ENCODE data around the gene PSMD13. TPM values are rescaled to one million over a fixed set of nuclear protein-coding genes. Genes with fewer than 3 reads are reported as not detected.
A peak's percentile ranks its signal among the peaks of the same experiment; 100 is the strongest.

The PSMD13 gene
- total RNA-seq, 1 donor from 2014 or later, result 104 TPM

DNA sequence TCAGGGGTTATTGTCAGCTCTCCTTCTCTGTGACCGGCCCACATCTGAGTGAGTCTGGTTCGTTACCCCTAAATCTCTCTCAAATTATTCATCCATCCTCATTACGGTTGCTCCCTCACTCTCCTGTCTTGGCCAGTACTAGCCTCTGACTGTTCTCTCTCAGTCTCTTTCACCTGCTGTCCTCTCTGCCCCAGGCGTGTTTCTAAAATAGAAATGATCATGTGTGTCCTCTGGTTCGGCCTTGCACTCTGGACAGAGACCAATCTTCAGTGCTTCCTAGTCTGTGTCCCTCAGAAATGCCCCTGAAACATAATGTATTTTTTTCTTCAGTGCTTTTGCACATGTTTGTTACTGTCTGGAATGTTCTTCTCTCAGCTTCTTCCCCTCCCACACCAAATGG lies 4.9 kb downstream of the PSMD13 start:
- Histone ChIP-seq H3K9me3 (ENCODE audit: control insufficient read depth in 3 of 3, low read length in 3 of 3) (no peaks in the 10 kb centered on the region), H3K27me3 (ENCODE audit: control insufficient read depth in 3 of 3, insufficient read depth in 3 of 3, low read length in 3 of 3) (no peaks in the 10 kb centered on the region), H3K27ac (ENCODE audit: low read depth, low read length) (peak overlapping the region; percentile 68), H3K4me1 (ENCODE audit: control insufficient read depth in 3 of 3, insufficient read depth in 3 of 3, low read length in 3 of 3) (peaks cover 25 to 29% (median 28%) of the 10 kb centered on the region in 3 donors), H3K4me3 (ENCODE audit: low read length in 3 of 3) (peak overlapping the region in 1 of 3 donors; percentile 60), H3K36me3 (ENCODE audit: control insufficient read depth in 3 of 3, insufficient read depth in 3 of 3, low read length in 3 of 3) (peaks cover 36 to 53% (median 45%) of the 10 kb centered on the region in 3 donors), H3K9ac (ENCODE audit: low read depth in 1 of 3, low read length in 3 of 3) (peak overlapping the region; percentile 13 to 69 (median 42))

- Histone ChIP-seq H3K36me3 (ENCODE audit: control insufficient read depth in 3 of 3, insufficient read depth in 3 of 3, low read length in 3 of 3) (peaks cover 57 to 75% (median 70%) of the 10 kb centered on the region in 3 donors), H3K4me1 (ENCODE audit: control insufficient read depth in 3 of 3, insufficient read depth in 3 of 3, low read length in 3 of 3) (peaks cover 13% of the 10 kb centered on the region in 3 donors), H3K9ac (ENCODE audit: low read depth in 1 of 3, low read length in 3 of 3) (no peak overlapping the region), H3K4me3 (ENCODE audit: low read length in 3 of 3) (no peak overlapping the region), H3K27ac (ENCODE audit: low read depth, low read length) (no peak overlapping the region), H3K9me3 (ENCODE audit: control insufficient read depth in 3 of 3, low read length in 3 of 3) (no peaks in the 10 kb centered on the region), H3K27me3 (ENCODE audit: control insufficient read depth in 3 of 3, insufficient read depth in 3 of 3, low read length in 3 of 3) (no peaks in the 10 kb centered on the region)
Measured at GRCh38 chr11:244376-244775, 7.6 kb downstream of the PSMD13 start.

DNA sequence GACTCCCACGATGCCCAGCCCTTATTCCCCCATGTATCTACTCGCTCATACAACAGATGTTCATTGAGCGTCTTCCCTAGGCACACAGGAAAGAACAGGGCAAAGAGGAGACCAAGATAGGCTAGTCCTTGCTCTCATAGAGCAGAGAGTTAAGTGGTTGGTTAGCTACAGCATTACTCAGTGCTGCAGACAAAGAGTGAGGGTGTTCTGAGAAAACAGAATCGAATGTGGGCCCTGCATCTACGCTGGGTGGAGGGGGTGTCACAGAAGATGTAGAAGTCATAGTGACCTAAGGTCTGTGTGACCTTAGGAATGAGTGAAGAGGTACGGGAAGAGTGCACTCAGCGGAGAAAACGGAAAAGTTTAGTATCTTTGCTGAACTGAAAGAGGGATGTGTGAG lies 12.3 kb downstream of the PSMD13 start:
- Histone ChIP-seq H3K9me3 (ENCODE audit: control insufficient read depth in 3 of 3, low read length in 3 of 3) (no peaks in the 10 kb centered on the region), H3K9ac (ENCODE audit: low read depth in 1 of 3, low read length in 3 of 3) (no peak overlapping the region), H3K4me3 (ENCODE audit: low read length in 3 of 3) (no peak overlapping the region), H3K27ac (ENCODE audit: low read depth, low read length) (no peak overlapping the region), H3K27me3 (ENCODE audit: control insufficient read depth in 3 of 3, insufficient read depth in 3 of 3, low read length in 3 of 3) (no peaks in the 10 kb centered on the region), H3K4me1 (ENCODE audit: control insufficient read depth in 3 of 3, insufficient read depth in 3 of 3, low read length in 3 of 3) (no peaks in the 10 kb centered on the region), H3K36me3 (ENCODE audit: control insufficient read depth in 3 of 3, insufficient read depth in 3 of 3, low read length in 3 of 3) (peaks cover 71 to 89% (median 86%) of the 10 kb centered on the region in 3 donors)

DNA sequence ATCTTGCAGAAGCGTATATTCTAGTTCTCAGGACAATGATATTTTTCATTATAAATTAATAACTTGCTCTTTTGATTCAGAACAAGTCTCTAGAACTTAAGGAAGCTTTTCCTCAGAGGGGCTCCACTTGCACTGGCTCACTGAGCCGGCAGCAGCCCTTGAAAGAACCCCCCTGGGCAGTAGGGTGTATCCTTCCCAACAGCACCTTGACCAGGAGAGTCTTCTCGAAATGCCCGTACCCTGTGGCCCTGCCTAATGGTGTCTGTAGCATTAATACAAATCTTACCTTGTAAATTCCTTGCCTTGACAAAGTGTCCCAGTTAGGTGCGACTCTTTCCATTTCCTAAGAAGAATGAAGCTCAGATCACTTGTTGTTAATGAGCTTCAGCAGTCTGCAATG lies 13.5 kb downstream of the PSMD13 start:
- H3K9ac ChIP-seq (ENCODE audit: low read depth in 1 of 3, low read length in 3 of 3), result no peak overlapping the region
- H3K27me3 ChIP-seq (ENCODE audit: control insufficient read depth in 3 of 3, insufficient read depth in 3 of 3, low read length in 3 of 3), result no peaks in the 10 kb centered on the region
- no peaks in the 10 kb centered on the region for H3K9me3 ChIP-seq (ENCODE audit: control insufficient read depth in 3 of 3, low read length in 3 of 3)
- H3K27ac ChIP-seq (ENCODE audit: low read depth, low read length), result no peak overlapping the region
- no peaks in the 10 kb centered on the region for H3K4me1 ChIP-seq (ENCODE audit: control insufficient read depth in 3 of 3, insufficient read depth in 3 of 3, low read length in 3 of 3)
- no peak overlapping the region for H3K4me3 ChIP-seq (ENCODE audit: low read length in 3 of 3)
- H3K36me3 ChIP-seq (ENCODE audit: control insufficient read depth in 3 of 3, insufficient read depth in 3 of 3, low read length in 3 of 3), result peaks cover 64 to 81% (median 76%) of the 10 kb centered on the region in 3 donors

GRCh38 chr11:250740-251299 lies 14.0 kb downstream of the PSMD13 start:
- no peaks in the 10 kb centered on the region for H3K9me3 ChIP-seq (ENCODE audit: control insufficient read depth in 3 of 3, low read length in 3 of 3)
- H3K27me3 ChIP-seq (ENCODE audit: control insufficient read depth in 3 of 3, insufficient read depth in 3 of 3, low read length in 3 of 3), result no peaks in the 10 kb centered on the region
- no peak overlapping the region for H3K27ac ChIP-seq (ENCODE audit: low read depth, low read length)
- H3K4me1 ChIP-seq (ENCODE audit: control insufficient read depth in 3 of 3, insufficient read depth in 3 of 3, low read length in 3 of 3), result no peaks in the 10 kb centered on the region
- no peak overlapping the region for H3K4me3 ChIP-seq (ENCODE audit: low read length in 3 of 3)
- no peak overlapping the region for H3K9ac ChIP-seq (ENCODE audit: low read depth in 1 of 3, low read length in 3 of 3)
- peaks cover 60 to 75% (median 70%) of the 10 kb centered on the region in 3 donors for H3K36me3 ChIP-seq (ENCODE audit: control insufficient read depth in 3 of 3, insufficient read depth in 3 of 3, low read length in 3 of 3)

DNA sequence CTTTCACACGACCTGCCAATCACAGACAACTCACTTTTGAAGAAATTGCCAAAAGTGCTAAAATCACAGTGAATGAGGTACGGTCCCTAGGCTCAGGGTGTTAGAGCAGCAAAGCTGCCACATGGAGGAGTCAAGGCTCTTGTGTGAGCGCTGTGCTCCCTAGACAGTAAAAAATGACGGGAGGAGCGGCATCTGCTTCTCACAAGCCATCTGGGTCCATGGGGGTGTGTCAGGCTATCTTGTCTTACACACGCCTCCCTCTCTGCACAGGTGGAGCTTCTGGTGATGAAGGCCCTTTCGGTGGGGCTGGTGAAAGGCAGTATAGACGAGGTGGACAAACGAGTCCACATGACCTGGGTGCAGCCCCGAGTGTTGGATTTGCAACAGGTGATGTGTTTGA lies 14.8 kb downstream of the PSMD13 start:
- no peak overlapping the region for H3K9ac ChIP-seq (ENCODE audit: low read depth in 1 of 3, low read length in 3 of 3)
- no peak overlapping the region for H3K27ac ChIP-seq (ENCODE audit: low read depth, low read length)
- H3K4me3 ChIP-seq (ENCODE audit: low read length in 3 of 3), result no peak overlapping the region
- peaks cover 53 to 69% (median 63%) of the 10 kb centered on the region in 3 donors for H3K36me3 ChIP-seq (ENCODE audit: control insufficient read depth in 3 of 3, insufficient read depth in 3 of 3, low read length in 3 of 3)
- no peaks in the 10 kb centered on the region for H3K27me3 ChIP-seq (ENCODE audit: control insufficient read depth in 3 of 3, insufficient read depth in 3 of 3, low read length in 3 of 3)
- no peaks in the 10 kb centered on the region for H3K4me1 ChIP-seq (ENCODE audit: control insufficient read depth in 3 of 3, insufficient read depth in 3 of 3, low read length in 3 of 3)
- H3K9me3 ChIP-seq (ENCODE audit: control insufficient read depth in 3 of 3, low read length in 3 of 3), result no peaks in the 10 kb centered on the region

DNA sequence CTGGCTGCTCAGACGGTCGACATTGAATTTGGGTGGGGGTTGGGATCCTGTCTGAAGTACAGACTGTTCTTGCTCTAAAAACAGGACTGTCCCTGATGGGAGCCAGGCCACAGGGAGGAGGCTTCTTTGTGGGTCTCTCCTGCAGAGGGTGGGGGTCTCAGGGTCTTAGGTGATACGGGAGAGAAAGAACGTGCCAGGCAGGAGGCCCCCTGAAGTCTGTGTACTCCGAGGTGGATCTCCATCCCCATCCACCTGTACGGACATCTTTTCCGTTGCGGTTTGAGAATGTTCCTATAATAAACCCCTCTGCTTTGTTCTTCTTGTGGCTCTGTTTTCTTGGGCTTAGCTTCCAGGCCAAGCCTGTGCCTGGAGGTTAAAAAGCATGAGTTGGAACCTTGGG lies 15.9 kb downstream of the PSMD13 start:
- H3K9ac ChIP-seq (ENCODE audit: low read depth in 1 of 3, low read length in 3 of 3), result no peak overlapping the region
- H3K27me3 ChIP-seq (ENCODE audit: control insufficient read depth in 3 of 3, insufficient read depth in 3 of 3, low read length in 3 of 3), result no peaks in the 10 kb centered on the region
- no peak overlapping the region for H3K4me3 ChIP-seq (ENCODE audit: low read length in 3 of 3)
- H3K36me3 ChIP-seq (ENCODE audit: control insufficient read depth in 3 of 3, insufficient read depth in 3 of 3, low read length in 3 of 3), result peaks cover 43 to 58% (median 52%) of the 10 kb centered on the region in 3 donors
- H3K9me3 ChIP-seq (ENCODE audit: control insufficient read depth in 3 of 3, low read length in 3 of 3), result no peaks in the 10 kb centered on the region
- no peaks in the 10 kb centered on the region for H3K4me1 ChIP-seq (ENCODE audit: control insufficient read depth in 3 of 3, insufficient read depth in 3 of 3, low read length in 3 of 3)
- H3K27ac ChIP-seq (ENCODE audit: low read depth, low read length), result no peak overlapping the region

GRCh38 chr11:253160-253885 lies 16.5 kb downstream of the PSMD13 start:
- H3K9me3 ChIP-seq (ENCODE audit: control insufficient read depth in 3 of 3, low read length in 3 of 3), result no peaks in the 10 kb centered on the region
- no peaks in the 10 kb centered on the region for H3K4me1 ChIP-seq (ENCODE audit: control insufficient read depth in 3 of 3, insufficient read depth in 3 of 3, low read length in 3 of 3)
- H3K4me3 ChIP-seq (ENCODE audit: low read length in 3 of 3), result no peak overlapping the region
- H3K36me3 ChIP-seq (ENCODE audit: control insufficient read depth in 3 of 3, insufficient read depth in 3 of 3, low read length in 3 of 3), result peaks cover 40 to 52% (median 45%) of the 10 kb centered on the region in 3 donors
- peak overlapping the region in 1 of 3 donors; percentile 33 for H3K9ac ChIP-seq (ENCODE audit: low read depth in 1 of 3, low read length in 3 of 3)
- H3K27me3 ChIP-seq (ENCODE audit: control insufficient read depth in 3 of 3, insufficient read depth in 3 of 3, low read length in 3 of 3), result no peaks in the 10 kb centered on the region
- no peak overlapping the region for H3K27ac ChIP-seq (ENCODE audit: low read depth, low read length)

- H3K27ac ChIP-seq (ENCODE audit: low read depth, low read length), result no peak overlapping the region
- no peaks in the 10 kb centered on the region for H3K4me1 ChIP-seq (ENCODE audit: control insufficient read depth in 3 of 3, insufficient read depth in 3 of 3, low read length in 3 of 3)
- H3K36me3 ChIP-seq (ENCODE audit: control insufficient read depth in 3 of 3, insufficient read depth in 3 of 3, low read length in 3 of 3), result peaks cover 36 to 46% (median 40%) of the 10 kb centered on the region in 3 donors
- peak overlapping the region in 1 of 3 donors; percentile 33 for H3K9ac ChIP-seq (ENCODE audit: low read depth in 1 of 3, low read length in 3 of 3)
- peaks cover 0 to under 1% (median 0%) of the 10 kb centered on the region in 3 donors for H3K27me3 ChIP-seq (ENCODE audit: control insufficient read depth in 3 of 3, insufficient read depth in 3 of 3, low read length in 3 of 3)
- H3K4me3 ChIP-seq (ENCODE audit: low read length in 3 of 3), result no peak overlapping the region
- H3K9me3 ChIP-seq (ENCODE audit: control insufficient read depth in 3 of 3, low read length in 3 of 3), result no peaks in the 10 kb centered on the region
Measured at GRCh38 chr11:253886-254270, 17.1 kb downstream of the PSMD13 start.

GRCh38 chr11:255176-255575 lies 18.4 kb downstream of the PSMD13 start:
- Histone ChIP-seq H3K9me3 (ENCODE audit: control insufficient read depth in 3 of 3, low read length in 3 of 3) (no peaks in the 10 kb centered on the region), H3K9ac (ENCODE audit: low read depth in 1 of 3, low read length in 3 of 3) (no peak overlapping the region), H3K4me1 (ENCODE audit: control insufficient read depth in 3 of 3, insufficient read depth in 3 of 3, low read length in 3 of 3) (no peaks in the 10 kb centered on the region), H3K4me3 (ENCODE audit: low read length in 3 of 3) (no peak overlapping the region), H3K36me3 (ENCODE audit: control insufficient read depth in 3 of 3, insufficient read depth in 3 of 3, low read length in 3 of 3) (peaks cover 30 to 35% (median 30%) of the 10 kb centered on the region in 3 donors), H3K27me3 (ENCODE audit: control insufficient read depth in 3 of 3, insufficient read depth in 3 of 3, low read length in 3 of 3) (peaks cover 0 to 10% (median 0%) of the 10 kb centered on the region in 3 donors), H3K27ac (ENCODE audit: low read depth, low read length) (no peak overlapping the region)

Data from skeletal muscle tissue (tissue), 4 donors.